ENCODE measurements around the gene PMIS2.

The PMIS2 gene

DNA sequence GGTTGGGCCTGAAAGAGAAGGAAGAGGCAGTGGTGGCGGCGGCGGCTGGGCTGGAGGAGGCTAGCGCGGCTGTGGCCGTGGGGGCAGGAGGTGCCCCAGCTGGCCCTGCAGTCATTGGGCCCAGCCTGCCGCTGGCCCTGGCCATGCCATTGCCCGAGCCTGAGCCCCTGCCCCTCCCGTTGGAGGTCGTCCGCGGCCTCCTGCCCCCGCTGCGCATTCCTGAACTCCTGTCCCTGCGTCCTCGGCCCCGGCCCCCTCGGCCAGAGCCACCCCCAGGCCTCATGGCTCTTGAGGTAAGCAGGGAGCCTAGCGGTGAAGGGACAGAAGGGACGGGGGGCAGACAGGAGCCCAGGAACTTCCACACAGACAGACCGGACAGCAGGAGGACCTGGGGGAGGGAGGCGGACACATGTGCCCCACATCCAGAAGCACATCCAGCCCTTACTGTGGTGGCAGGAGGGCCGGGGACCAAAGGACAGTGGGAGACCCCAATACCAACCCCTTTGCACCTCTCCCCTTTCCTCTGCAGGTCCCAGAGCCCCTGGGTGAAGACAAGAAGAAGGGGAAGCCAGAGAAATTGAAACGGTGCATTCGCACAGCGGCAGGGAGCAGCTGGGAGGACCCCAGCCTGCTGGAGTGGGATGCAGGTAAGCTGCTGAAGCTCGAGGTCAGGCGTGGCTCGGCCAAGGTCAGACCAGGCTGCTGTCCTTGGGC, 47.9 kb downstream of the PMIS2 start:
- no peak for DNase-seq

DNA sequence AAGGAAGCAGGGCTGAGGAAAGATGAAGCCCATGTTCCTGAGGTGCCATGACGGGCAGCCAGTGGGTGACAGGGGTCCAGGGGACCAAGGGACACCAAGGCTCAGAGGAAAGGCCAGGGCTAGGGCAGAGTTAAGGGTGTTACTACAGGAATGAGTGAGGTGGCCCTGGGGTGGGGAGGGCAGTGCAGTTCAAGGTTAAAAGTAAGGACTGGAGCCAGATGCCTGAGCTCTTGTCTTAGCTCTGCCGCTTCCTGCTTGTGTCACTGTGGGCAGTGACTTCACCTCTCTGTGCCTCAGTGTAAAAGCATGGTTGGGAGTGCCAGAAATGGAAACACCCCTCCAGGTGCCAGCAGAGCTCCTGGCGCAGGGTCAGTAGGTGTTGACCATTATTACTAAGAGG, 50.7 kb downstream of the PMIS2 start:
- no peak for DNase-seq
